Fibroblast of lung (primary cell): ENCODE results near the gene POLD3. TPM values are rescaled to one million over a fixed set of nuclear protein-coding genes. Genes with fewer than 3 reads are reported as not detected.
A peak's percentile ranks its signal among the peaks of the same experiment; 100 is the strongest.

Experiments
- DNase-seq, 2 donors: peaks; one replicate each; pipeline versions ENCODE4 v3.0.0 to v3.0.0-alpha.2; 2010; ENCODE audit warnings: low read depth in 2 of 2
- H2AFZ ChIP-seq: 2 replicates; pipeline ENCODE4 v1.5.1; 2012; ENCODE audit warnings: low read length, control low read depth, inconsistent platforms
- H3K27ac ChIP-seq: 2 replicates; pipeline ENCODE4 v1.5.1; 2011; ENCODE audit warnings: low read length, control low read depth; ENCODE audit not compliant: insufficient read depth
- H3K27me3 ChIP-seq: 2 replicates; pipeline ENCODE4 v1.5.1; 2011; ENCODE audit warnings: mild to moderate bottlenecking, low read length; ENCODE audit not compliant: control insufficient read depth, insufficient read depth
- H3K36me3 ChIP-seq: 2 replicates; pipeline ENCODE4 v1.5.1; 2011; ENCODE audit warnings: low read length; ENCODE audit not compliant: control insufficient read depth, insufficient read depth
- H3K4me1 ChIP-seq: 2 replicates; pipeline ENCODE4 v1.5.1; 2011; ENCODE audit warnings: low read length; ENCODE audit not compliant: control insufficient read depth, insufficient read depth; ENCODE audit errors: extremely low read depth
- H3K4me2 ChIP-seq: 2 replicates; pipeline ENCODE4 v1.5.1; 2011; ENCODE audit warnings: low read length, control low read depth; ENCODE audit not compliant: insufficient read depth; ENCODE audit errors: extremely low read depth
- H3K4me3 ChIP-seq, 4 experiments: fragments of 200-600 bp in 1 of 4; sonication (generic) in 1 of 4; replicated peaks in 1 of 4; 2 replicates each; pipeline ENCODE4 v1.5.1; 2011 to 2016; ENCODE audit warnings: low read length in 4 of 4, low read depth in 3 of 4, mild to moderate bottlenecking in 3 of 4, control low read depth in 2 of 4, inconsistent platforms in 1 of 4, mixed read lengths in 1 of 4; ENCODE audit not compliant: insufficient read depth in 1 of 4; ENCODE audit errors: control extremely low read depth in 1 of 4
- H3K79me2 ChIP-seq: 2 replicates; pipeline ENCODE4 v1.5.1; 2012; ENCODE audit warnings: mild to moderate bottlenecking, low read length, inconsistent platforms; ENCODE audit not compliant: control insufficient read depth, insufficient read depth
- H3K9ac ChIP-seq: 2 replicates; pipeline ENCODE4 v1.5.1; 2011; ENCODE audit warnings: mild to moderate bottlenecking, low read length, control low read depth; ENCODE audit not compliant: insufficient read depth
- H3K9me3 ChIP-seq: 2 replicates; pipeline ENCODE4 v1.5.1; 2012; ENCODE audit warnings: low read depth, low read length; ENCODE audit not compliant: control insufficient read depth, insufficient read depth
- H4K20me1 ChIP-seq: 2 replicates; pipeline ENCODE4 v1.5.1; 2011; ENCODE audit warnings: low read length; ENCODE audit not compliant: control insufficient read depth, insufficient read depth; ENCODE audit errors: extremely low read depth
- CTCF ChIP-seq, 2 donors: IDR thresholded peaks in 1 of 2; conservative IDR thresholded peaks in 1 of 2; 1 replicate in 1 of 2; 2 replicates in 1 of 2; pipeline ENCODE4 v1.5.1; 2011 to 2012; ENCODE audit warnings: low read length in 2 of 2, control low read depth in 1 of 2, inconsistent platforms in 1 of 2, low read depth in 1 of 2, mild to moderate bottlenecking in 1 of 2
- EZH2 ChIP-seq: IDR thresholded peaks from 2 replicates; pipeline ENCODE4 v1.5.1; 2012; ENCODE audit warnings: low read length, control low read depth, mild to moderate bottlenecking; ENCODE audit errors: missing control alignments
- polyA plus RNA-seq, 2 donors: library from polyadenylated mRNA; depleted of rRNA in 1 of 2; stranded (reverse) in 1 of 2; unstranded in 1 of 2; fragments of >200 nt; gene quantifications; 2 replicates each; pipeline ENCODE4 v1.2.1, GENCODE V29; 2011 to 2012; ENCODE audit warnings: missing spikeins in 1 of 2
- total RNA-seq: library from RNA; depleted of rRNA; stranded (reverse); fragments of >200 nt; gene quantifications from 2 replicates; pipeline ENCODE4 v1.2.1, GENCODE V29; 2014

Gene POLD3
- total and polyA plus RNA-seq, 2 donors (not counting 1 experiment from before 2014, with no cell fraction given), result 9.1 to 13.7 TPM

- Histone ChIP-seq H3K4me3 (no peak overlapping the region), H3K27ac (no peak overlapping the region), H3K9me3 (no peaks in the 10 kb centered on the region), H4K20me1 (no peaks in the 10 kb centered on the region), H3K79me2 (no peaks in the 10 kb centered on the region), H3K36me3 (no peaks in the 10 kb centered on the region), H3K4me2 (no peak overlapping the region), H3K27me3 (no peaks in the 10 kb centered on the region), H3K9ac (no peak overlapping the region), H3K4me1 (no peaks in the 10 kb centered on the region), H2AFZ (no peak overlapping the region)
- no peak for DNase-seq
- TF ChIP-seq CTCF (conservative IDR thresholded peaks at IDR 0.05 in 1 of 2, IDR thresholded peaks at IDR 0.05 in 1 of 2; ENCODE audit: low read depth in 1 of 2, low read length in 2 of 2) (no peak), EZH2 (no peak)
Measured at GRCh38 chr11:74608431-74608830, 16.0 kb downstream of the POLD3 start.

- Histone ChIP-seq H4K20me1 (no peaks in the 10 kb centered on the region), H3K4me3 (no peak overlapping the region), H3K27me3 (no peaks in the 10 kb centered on the region), H3K36me3 (no peaks in the 10 kb centered on the region), H3K4me1 (no peaks in the 10 kb centered on the region), H3K9me3 (no peaks in the 10 kb centered on the region), H3K79me2 (no peaks in the 10 kb centered on the region), H3K27ac (peak overlapping the region; percentile 26), H2AFZ (no peak overlapping the region), H3K4me2 (no peak overlapping the region), H3K9ac (no peak overlapping the region)
- peak; percentile 70 to 79 for DNase-seq
- TF ChIP-seq CTCF (conservative IDR thresholded peaks at IDR 0.05 in 1 of 2, IDR thresholded peaks at IDR 0.05 in 1 of 2; ENCODE audit: low read depth in 1 of 2, low read length in 2 of 2), result peak; percentile 29 to 55
- TF ChIP-seq EZH2, result no peak
Measured at GRCh38 chr11:74611369-74611861, 19.0 kb downstream of the POLD3 start.

DNA sequence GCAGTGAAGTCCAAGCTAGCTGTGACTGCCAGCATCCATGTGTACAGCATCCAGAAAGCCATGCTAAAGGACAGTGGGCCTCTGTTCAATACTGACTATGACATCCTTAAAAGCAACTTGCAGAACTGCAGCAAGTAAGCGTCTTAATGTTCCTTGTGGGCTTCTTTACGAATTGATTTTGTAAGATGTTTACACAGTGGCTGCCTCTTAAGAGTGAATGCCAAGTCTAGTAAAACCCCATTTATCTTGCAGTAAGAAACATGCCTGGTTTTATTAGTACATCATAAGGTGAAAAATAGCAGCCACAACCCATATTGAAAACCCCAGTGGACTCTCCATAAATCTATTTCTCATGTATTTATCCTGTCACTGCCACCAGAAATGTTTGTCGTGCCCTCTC lies 20.5 kb downstream of the POLD3 start:
- no peak overlapping the region for H3K9ac ChIP-seq
- H3K4me3 ChIP-seq, result no peak overlapping the region
- peak; percentile 17 to 61 for DNase-seq
- no peaks in the 10 kb centered on the region for H3K27me3 ChIP-seq
- H3K27ac ChIP-seq, result no peak overlapping the region
- no peaks in the 10 kb centered on the region for H4K20me1 ChIP-seq
- H2AFZ ChIP-seq, result no peak overlapping the region
- H3K79me2 ChIP-seq, result no peaks in the 10 kb centered on the region
- H3K36me3 ChIP-seq, result no peaks in the 10 kb centered on the region
- TF ChIP-seq CTCF (conservative IDR thresholded peaks at IDR 0.05 in 1 of 2, IDR thresholded peaks at IDR 0.05 in 1 of 2; ENCODE audit: low read depth in 1 of 2, low read length in 2 of 2) (no peak), EZH2 (no peak)
- no peaks in the 10 kb centered on the region for H3K9me3 ChIP-seq
- H3K4me2 ChIP-seq, result no peak overlapping the region
- H3K4me1 ChIP-seq, result no peaks in the 10 kb centered on the region
